GM12864 (cell line): ENCODE results near the gene ERVW-1.
"Not testable (repeated sequence)": the region's sequence is repeated elsewhere in the genome, so short reads cannot be mapped to it uniquely, and the experiment has no call there.

Experiments used
- DNase-seq: peaks from one replicate; pipeline ENCODE4 v3.0.0-alpha.2; 2011; ENCODE audit warnings: low read depth
- H3K4me3 ChIP-seq: 2 replicates; pipeline ENCODE4 v1.5.1; 2011; ENCODE audit warnings: mild to moderate bottlenecking, low read depth, low read length, control low read depth
- CTCF ChIP-seq: IDR thresholded peaks from 2 replicates; pipeline ENCODE4 v1.5.1; 2011; ENCODE audit warnings: low read depth, mild to moderate bottlenecking, moderate library complexity, low read length, control low read depth, inconsistent platforms; ENCODE audit errors: missing control alignments

Gene ERVW-1

GRCh38 chr7:92485267-92485892, 7.6 kb upstream of the ERVW-1 start:
- DNase-seq, result no peak
- no peak for TF ChIP-seq CTCF
- no peak overlapping the region for H3K4me3 ChIP-seq

DNA sequence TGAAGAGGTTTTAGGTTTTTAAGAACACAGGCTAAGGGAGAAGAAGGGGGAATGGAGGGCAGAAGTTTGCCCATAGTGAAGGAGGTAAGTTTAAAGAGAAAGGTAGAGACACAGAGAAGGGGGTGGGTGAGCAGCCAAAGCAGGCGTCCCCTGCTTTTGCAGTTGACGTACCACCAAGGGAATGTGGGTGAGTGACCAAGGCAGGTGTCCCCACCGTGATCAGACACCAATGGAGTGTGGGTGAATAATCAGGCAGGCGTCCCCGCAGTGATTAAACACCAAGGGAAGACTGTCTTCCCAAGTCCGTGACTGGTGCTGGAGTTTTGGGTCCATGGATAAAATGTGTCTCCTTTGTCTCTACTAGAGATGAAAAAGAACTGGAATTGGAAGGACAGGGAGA, 6.5 kb upstream of the ERVW-1 start:
- DNase-seq, H3K4me3 ChIP-seq: not testable (repeated sequence)

GRCh38 chr7:92483624-92484023, 5.9 kb upstream of the ERVW-1 start:
- H3K4me3 ChIP-seq, result not testable (repeated sequence)

DNA sequence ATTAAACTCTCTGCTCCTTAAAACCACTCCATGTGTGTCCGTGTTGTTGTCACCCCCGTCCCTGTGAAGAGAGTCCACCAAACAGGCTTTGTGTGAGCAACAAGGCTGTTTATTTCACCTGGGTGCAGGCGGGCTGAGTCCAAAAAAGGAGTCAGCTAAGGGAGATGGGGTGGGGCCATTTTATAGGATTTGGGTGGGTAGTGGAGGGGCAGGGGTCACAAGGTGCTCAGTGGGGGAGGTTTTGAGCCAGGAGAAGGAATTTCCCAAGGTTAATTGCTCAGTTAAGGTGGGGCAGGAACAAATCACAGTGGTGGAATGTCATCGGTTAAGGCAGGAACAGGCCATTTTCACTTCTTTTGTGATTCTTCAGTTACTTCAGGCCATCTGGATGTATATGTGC, 1.4 kb upstream of the ERVW-1 start:
- not testable (repeated sequence) for DNase-seq, H3K4me3 ChIP-seq

More at GRCh38 chr7:92483624-92484023, 5.9 kb upstream of the ERVW-1 start:
- DNase-seq, result not testable (repeated sequence)

GRCh38 chr7:92478711-92479110, 965 bp upstream of the ERVW-1 start:
- no peak for TF ChIP-seq CTCF
- DNase-seq, result no peak

GRCh38 chr7:92478095-92478494, 349 bp upstream of the ERVW-1 start:
- TF ChIP-seq CTCF, result no peak
- no peak overlapping the region for H3K4me3 ChIP-seq
- no peak for DNase-seq

More at GRCh38 chr7:92478711-92479110, 965 bp upstream of the ERVW-1 start:
- no peak overlapping the region for H3K4me3 ChIP-seq

- H3K4me3 ChIP-seq, DNase-seq: not testable (repeated sequence)
Measured at GRCh38 chr7:92475851-92476590, 1.7 kb downstream of the ERVW-1 start.

DNA sequence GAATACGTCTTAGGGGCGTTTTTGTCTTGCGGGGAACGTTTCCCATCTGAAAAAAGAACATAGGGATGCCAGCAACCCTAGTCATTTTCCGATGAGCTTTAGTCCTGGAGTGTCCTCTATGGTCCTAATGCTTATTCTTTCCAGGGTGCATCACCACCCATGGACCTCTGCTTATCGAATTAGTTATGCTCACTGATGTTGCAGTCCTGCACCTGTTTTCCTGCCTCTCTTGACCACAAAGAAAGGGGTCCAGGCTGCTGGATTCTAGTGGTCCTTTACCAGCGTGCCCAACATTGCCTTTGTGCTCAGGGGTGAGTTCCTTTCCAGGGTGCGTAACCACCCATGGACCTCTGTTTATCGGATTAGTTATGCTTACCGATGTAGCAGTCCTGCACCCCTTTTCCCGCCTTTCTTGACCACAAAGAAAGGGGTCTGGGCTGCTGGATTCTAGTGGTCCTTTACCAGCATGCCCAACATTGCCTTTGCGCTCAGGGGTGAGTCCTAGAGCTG, 2.4 kb downstream of the ERVW-1 start:
- not testable (repeated sequence) for H3K4me3 ChIP-seq, DNase-seq

DNA sequence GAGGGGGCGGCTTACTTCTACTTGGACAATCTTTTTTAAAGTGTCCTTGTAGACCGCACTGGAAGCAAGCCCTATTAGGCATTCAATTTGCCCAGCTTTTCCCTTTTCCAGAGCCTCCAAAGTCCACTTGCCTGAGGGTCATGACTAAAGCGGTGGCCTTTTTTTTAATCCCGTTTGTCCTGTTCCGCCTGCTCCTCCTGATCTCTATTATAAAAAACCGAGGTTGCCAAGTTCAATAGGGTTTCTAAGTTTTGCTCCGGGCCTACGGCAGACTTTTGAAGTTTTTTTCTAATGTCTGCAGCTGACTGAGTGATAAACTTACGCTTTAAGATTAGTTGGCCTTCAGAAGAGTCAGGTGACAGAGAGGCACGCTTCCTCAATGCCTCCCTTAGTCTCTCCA, 3.8 kb downstream of the ERVW-1 start:
- not testable (repeated sequence) for H3K4me3 ChIP-seq, DNase-seq

GRCh38 chr7:92468589-92468988, 9.2 kb downstream of the ERVW-1 start:
- not testable (repeated sequence) for H3K4me3 ChIP-seq, DNase-seq

DNA sequence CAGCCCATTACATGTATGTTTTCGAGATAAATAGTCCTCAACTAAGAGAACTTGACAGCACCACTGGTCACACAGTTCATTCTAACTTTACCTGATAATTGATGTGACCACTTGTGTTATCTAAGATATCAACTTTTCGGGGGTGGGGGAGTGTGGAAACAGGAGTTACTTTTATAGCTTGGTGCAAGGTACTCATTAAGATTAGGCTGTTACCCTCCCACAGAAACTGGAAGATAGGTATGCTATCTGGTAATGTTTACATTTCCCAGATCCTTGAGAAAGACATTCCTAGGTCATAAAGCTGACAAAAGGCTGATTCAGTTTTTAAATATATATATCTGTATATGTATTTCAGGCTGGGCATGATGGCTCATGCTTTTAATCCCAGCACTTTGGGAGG, 11.1 kb downstream of the ERVW-1 start:
- DNase-seq, result no peak
- H3K4me3 ChIP-seq, result no peak overlapping the region
- TF ChIP-seq CTCF, result no peak
